ENCODE measurements around the gene SPX.
A peak's percentile ranks its signal among the peaks of the same experiment; 100 is the strongest.

The SPX gene

GRCh38 chr12:21502164-21502496 is 24.0 kb upstream of the SPX start:
- H3K27ac ChIP-seq (ENCODE audit: low read depth, low read length): peak overlapping the region; percentile 66
- no CpG with 5 or more reads among the region's 14 CpGs for WGBS (ENCODE audit: extremely low coverage, insufficient coverage, insufficient read length)
- DNase-seq: peak in 1 of 2 donors; percentile 42

DNA sequence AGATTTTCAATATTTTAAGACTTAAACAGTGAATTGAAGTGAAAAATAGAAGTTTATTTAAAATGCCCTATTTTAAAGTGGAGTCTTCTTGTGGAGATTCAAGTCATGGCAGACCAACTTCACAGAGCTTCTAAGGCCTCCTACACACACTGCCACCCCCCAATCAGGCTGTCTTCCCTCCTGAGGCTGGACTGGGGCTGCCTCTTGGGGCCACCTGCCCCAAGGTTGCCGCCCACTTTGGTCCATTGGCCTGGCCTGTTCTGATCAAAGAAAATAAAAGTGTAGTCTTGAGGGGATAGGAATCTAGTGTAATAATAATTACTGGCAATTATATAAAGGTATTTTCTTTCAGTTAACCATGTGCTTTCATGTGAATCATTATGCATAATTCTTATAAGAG is 23.2 kb upstream of the SPX start:
- Histone ChIP-seq H3K4me2 (ENCODE audit: low read length) (peak overlapping the region; percentile 53), H2BK5ac (ENCODE audit: low read depth, low read length, poor library complexity) (no peak overlapping the region), H3K27ac (ENCODE audit: low read depth, low read length) (no peak overlapping the region), H3K4ac (ENCODE audit: low read depth, low read length) (peak overlapping the region; percentile 100), H2BK12ac (ENCODE audit: low read length) (no peak overlapping the region), H3K79me1 (ENCODE audit: low read length) (peaks cover 4% of the 10 kb centered on the region), H2AK5ac (ENCODE audit: low read length) (no peak overlapping the region), H3K79me2 (ENCODE audit: control insufficient read depth, insufficient read depth, low read length, poor library complexity) (peaks cover 7% of the 10 kb centered on the region), H3K9me3 (ENCODE audit: insufficient read depth, low read depth, low read length) (no peaks in the 10 kb centered on the region), H3K23ac (ENCODE audit: low read length) (no peak overlapping the region), H3K36me3 (ENCODE audit: control insufficient read depth in 1 of 2, insufficient read depth in 2 of 2, low read length in 2 of 2) (peaks cover 0 to 5% of the 10 kb centered on the region in 2 experiments), H3K4me3 (ENCODE audit: low read depth, low read length) (no peak overlapping the region), H3K14ac (ENCODE audit: low read length) (no peak overlapping the region), H4K91ac (ENCODE audit: low read depth, low read length) (no peak overlapping the region), H4K12ac (ENCODE audit: low read depth, low read length) (no peak overlapping the region), H3K9ac (ENCODE audit: low read length) (no peak overlapping the region), H4K8ac (ENCODE audit: low read depth, low read length) (no peak overlapping the region), H3K4me1 (ENCODE audit: control insufficient read depth in 1 of 2, insufficient read depth in 2 of 2, low read length in 2 of 2) (peaks cover 2 to 4% of the 10 kb centered on the region in 2 experiments), H2AFZ (ENCODE audit: insufficient read depth, low read length, poor library complexity) (no peak overlapping the region), H3K18ac (ENCODE audit: low read length) (no peak overlapping the region), H2BK120ac (ENCODE audit: insufficient read depth, low read length, poor library complexity) (no peak overlapping the region), H3K27me3 (ENCODE audit: insufficient read depth, low read length) (no peaks in the 10 kb centered on the region)
- no CpG with 5 or more reads among the region's 1 CpG for WGBS (ENCODE audit: extremely low coverage, insufficient coverage, insufficient read length)
- no peak for DNase-seq

More at GRCh38 chr12:21502164-21502496, 24.0 kb upstream of the SPX start:
- H4K91ac ChIP-seq (ENCODE audit: low read depth, low read length): peak overlapping the region; percentile 94
- H3K14ac ChIP-seq (ENCODE audit: low read length): peak overlapping the region; percentile 93
- peak overlapping the region; percentile 91 for H3K9ac ChIP-seq (ENCODE audit: low read length)
- no peak overlapping the region for H3K23ac ChIP-seq (ENCODE audit: low read length)
- H3K4me2 ChIP-seq (ENCODE audit: low read length): peak overlapping the region; percentile 91
- H3K79me1 ChIP-seq (ENCODE audit: low read length): peaks cover 4% of the 10 kb centered on the region
- peak overlapping the region; percentile 95 for H3K4ac ChIP-seq (ENCODE audit: low read depth, low read length)
- H2BK5ac ChIP-seq (ENCODE audit: low read depth, low read length, poor library complexity): peak overlapping the region; percentile 56
- H3K79me2 ChIP-seq (ENCODE audit: control insufficient read depth, insufficient read depth, low read length, poor library complexity): peaks cover 7% of the 10 kb centered on the region
- no peaks in the 10 kb centered on the region for H3K9me3 ChIP-seq (ENCODE audit: insufficient read depth, low read depth, low read length)
- H3K4me3 ChIP-seq (ENCODE audit: low read depth, low read length): peak overlapping the region; percentile 96
- H3K36me3 ChIP-seq (ENCODE audit: control insufficient read depth in 1 of 2, insufficient read depth in 2 of 2, low read length in 2 of 2): peaks cover 2 to 9% of the 10 kb centered on the region in 2 experiments
- peak overlapping the region; percentile 60 for H2AK5ac ChIP-seq (ENCODE audit: low read length)
- no peak overlapping the region for H2BK12ac ChIP-seq (ENCODE audit: low read length)
- peak overlapping the region; percentile 89 for H3K18ac ChIP-seq (ENCODE audit: low read length)
- H4K12ac ChIP-seq (ENCODE audit: low read depth, low read length): peak overlapping the region; percentile 97
- peaks cover 2 to 4% of the 10 kb centered on the region in 2 experiments for H3K4me1 ChIP-seq (ENCODE audit: control insufficient read depth in 1 of 2, insufficient read depth in 2 of 2, low read length in 2 of 2)
- H2BK120ac ChIP-seq (ENCODE audit: insufficient read depth, low read length, poor library complexity): peak overlapping the region; percentile 63
- peak overlapping the region; percentile 99 for H4K8ac ChIP-seq (ENCODE audit: low read depth, low read length)
- H2AFZ ChIP-seq (ENCODE audit: insufficient read depth, low read length, poor library complexity): peak overlapping the region; percentile 97
- H3K27me3 ChIP-seq (ENCODE audit: insufficient read depth, low read length): no peaks in the 10 kb centered on the region

- Histone ChIP-seq H3K27ac (ENCODE audit: low read depth, low read length) (no peak overlapping the region), H3K36me3 (ENCODE audit: control insufficient read depth in 1 of 2, insufficient read depth in 2 of 2, low read length in 2 of 2) (no peaks in the 10 kb centered on the region), H3K79me1 (ENCODE audit: low read length) (peaks cover 4% of the 10 kb centered on the region), H3K4me1 (ENCODE audit: control insufficient read depth in 1 of 2, insufficient read depth in 2 of 2, low read length in 2 of 2) (peaks cover 2 to 3% of the 10 kb centered on the region in 2 experiments), H3K79me2 (ENCODE audit: control insufficient read depth, insufficient read depth, low read length, poor library complexity) (peaks cover 7% of the 10 kb centered on the region), H2AK5ac (ENCODE audit: low read length) (no peak overlapping the region), H2BK120ac (ENCODE audit: insufficient read depth, low read length, poor library complexity) (no peak overlapping the region), H3K9ac (ENCODE audit: low read length) (no peak overlapping the region), H3K4me3 (ENCODE audit: low read depth, low read length) (no peak overlapping the region), H2BK5ac (ENCODE audit: low read depth, low read length, poor library complexity) (no peak overlapping the region), H3K4ac (ENCODE audit: low read depth, low read length) (no peak overlapping the region), H4K12ac (ENCODE audit: low read depth, low read length) (no peak overlapping the region), H3K9me3 (ENCODE audit: insufficient read depth, low read depth, low read length) (no peaks in the 10 kb centered on the region), H3K23ac (ENCODE audit: low read length) (no peak overlapping the region), H3K27me3 (ENCODE audit: insufficient read depth, low read length) (no peaks in the 10 kb centered on the region), H2AFZ (ENCODE audit: insufficient read depth, low read length, poor library complexity) (no peak overlapping the region), H2BK12ac (ENCODE audit: low read length) (no peak overlapping the region), H4K91ac (ENCODE audit: low read depth, low read length) (no peak overlapping the region), H4K8ac (ENCODE audit: low read depth, low read length) (no peak overlapping the region), H3K4me2 (ENCODE audit: low read length) (no peak overlapping the region), H3K14ac (ENCODE audit: low read length) (no peak overlapping the region), H3K18ac (ENCODE audit: low read length) (no peak overlapping the region)
- no CpG with 5 or more reads among the region's 2 CpGs for WGBS (ENCODE audit: extremely low coverage, insufficient coverage, insufficient read length)
- DNase-seq: no peak
Measured at GRCh38 chr12:21505888-21506287, 20.2 kb upstream of the SPX start.

DNA sequence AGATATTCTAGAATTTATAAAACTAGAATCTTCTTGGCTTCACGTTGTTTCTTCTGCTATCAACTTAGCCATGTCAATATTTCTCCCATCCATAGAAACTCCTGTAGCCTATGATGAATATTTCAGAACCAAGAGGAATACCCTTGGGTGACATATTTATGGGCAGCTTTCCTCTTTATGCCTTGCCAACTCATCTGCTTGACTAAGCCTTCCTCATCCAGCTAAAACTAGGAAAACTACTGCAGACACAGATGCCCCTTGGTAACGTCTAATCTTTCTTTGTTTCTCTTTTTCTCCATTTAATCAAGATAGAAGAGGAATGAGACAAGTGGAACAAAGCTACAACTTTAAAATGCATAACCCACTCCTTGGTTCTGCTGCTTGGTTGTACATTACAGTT is 18.2 kb upstream of the SPX start:
- Histone ChIP-seq H2AFZ (ENCODE audit: insufficient read depth, low read length, poor library complexity) (no peak overlapping the region), H3K23ac (ENCODE audit: low read length) (no peak overlapping the region), H3K18ac (ENCODE audit: low read length) (no peak overlapping the region), H4K91ac (ENCODE audit: low read depth, low read length) (no peak overlapping the region), H2BK12ac (ENCODE audit: low read length) (no peak overlapping the region), H3K27me3 (ENCODE audit: insufficient read depth, low read length) (no peaks in the 10 kb centered on the region), H3K4me3 (ENCODE audit: low read depth, low read length) (no peak overlapping the region), H3K27ac (ENCODE audit: low read depth, low read length) (no peak overlapping the region), H4K8ac (ENCODE audit: low read depth, low read length) (no peak overlapping the region), H3K36me3 (ENCODE audit: control insufficient read depth in 1 of 2, insufficient read depth in 2 of 2, low read length in 2 of 2) (peaks cover 3 to 5% of the 10 kb centered on the region in 2 experiments), H3K4me1 (ENCODE audit: control insufficient read depth in 1 of 2, insufficient read depth in 2 of 2, low read length in 2 of 2) (peaks cover 1% of the 10 kb centered on the region in 2 experiments), H4K12ac (ENCODE audit: low read depth, low read length) (no peak overlapping the region), H3K14ac (ENCODE audit: low read length) (no peak overlapping the region), H2BK120ac (ENCODE audit: insufficient read depth, low read length, poor library complexity) (no peak overlapping the region), H3K79me2 (ENCODE audit: control insufficient read depth, insufficient read depth, low read length, poor library complexity) (peaks cover under 1% of the 10 kb centered on the region), H2BK5ac (ENCODE audit: low read depth, low read length, poor library complexity) (no peak overlapping the region), H3K79me1 (ENCODE audit: low read length) (no peaks in the 10 kb centered on the region), H3K4ac (ENCODE audit: low read depth, low read length) (no peak overlapping the region), H3K9me3 (ENCODE audit: insufficient read depth, low read depth, low read length) (no peaks in the 10 kb centered on the region), H3K9ac (ENCODE audit: low read length) (no peak overlapping the region), H2AK5ac (ENCODE audit: low read length) (no peak overlapping the region), H3K4me2 (ENCODE audit: low read length) (no peak overlapping the region)
- no peak for DNase-seq
- WGBS (ENCODE audit: extremely low coverage, insufficient coverage, insufficient read length): no CpG with 5 or more reads among the region's 2 CpGs

Measured in trophoblast cell (in vitro differentiated cells and primary cell).